Esophagus (tissue), 2 donors: ENCODE data around the gene CFAP68. TPM values are rescaled to one million over a fixed set of nuclear protein-coding genes. Genes with fewer than 3 reads are reported as not detected.

Source experiments
- H3K27ac ChIP-seq, 2 donors: one replicate each; pipeline ENCODE4 v1.5.1; 2013; ENCODE audit warnings: low read depth in 2 of 2, mild to moderate bottlenecking in 2 of 2, inconsistent platforms in 1 of 2, low read length in 1 of 2, moderate library complexity in 1 of 2
- H3K27me3 ChIP-seq, 2 donors: one replicate each; pipeline ENCODE4 v1.6.1; 2013; ENCODE audit warnings: low read length in 2 of 2, control low read depth in 1 of 2, mild to moderate bottlenecking in 1 of 2; ENCODE audit not compliant: insufficient read depth in 2 of 2, control insufficient read depth in 1 of 2
- H3K36me3 ChIP-seq, 2 donors: one replicate each; pipeline ENCODE4 v1.6.1; 2013; ENCODE audit warnings: low read length in 1 of 2; ENCODE audit not compliant: control insufficient read depth in 2 of 2, insufficient read depth in 2 of 2
- H3K4me1 ChIP-seq, 2 donors: one replicate each; pipeline ENCODE4 v1.6.1; 2013; ENCODE audit warnings: low read length in 1 of 2; ENCODE audit not compliant: control insufficient read depth in 2 of 2, insufficient read depth in 2 of 2
- H3K4me3 ChIP-seq, 2 donors: one replicate each; pipeline ENCODE4 v1.5.1; 2013; ENCODE audit warnings: low read length in 2 of 2, mild to moderate bottlenecking in 2 of 2, low read depth in 1 of 2, moderate library complexity in 1 of 2
- H3K9me3 ChIP-seq, 2 donors: one replicate each; pipeline ENCODE4 v1.6.1; 2013; ENCODE audit warnings: mild to moderate bottlenecking in 2 of 2, low read depth in 1 of 2, low read length in 1 of 2, moderate library complexity in 1 of 2; ENCODE audit not compliant: control insufficient read depth in 2 of 2, insufficient read depth in 1 of 2
- WGBS, 2 donors: extraction: QIAGEN DNeasy Blood & Tissue Kit; methylation state at CpG; one replicate each; pipeline ENCODE4 v1.1.7; 2013; 5-methylcytosine and 5-hydroxymethylcytosine counted together
- polyA plus RNA-seq, 2 donors: library from polyadenylated mRNA; stranded (reverse); fragments of 200-250 nt; gene quantifications; one replicate each; pipeline ENCODE4 v1.2.3, GENCODE V29; 2013
- donor health status: healthy with polysubstance abuse.
- donor health status: Bipolar disorder and iron deficiency.

The CFAP68 gene
- polyA plus RNA-seq, 2 donors = 29.5 to 33.4 TPM

- Histone ChIP-seq H3K4me1 (no peaks in the 10 kb centered on the region), H3K36me3 (peaks cover 0 to 8% of the 10 kb centered on the region in 2 donors), H3K4me3 (no peak overlapping the region), H3K9me3 (no peaks in the 10 kb centered on the region), H3K27me3 (no peaks in the 10 kb centered on the region), H3K27ac (no peak overlapping the region)
- 26 to 28% methylated on average over 10 of the region's 10 CpGs for WGBS, 2 donors
Measured at GRCh38 chr11:111841370-111842053, 37.8 kb upstream of the CFAP68 start.

- 76 to 88% methylated on average over 5 of the region's 5 CpGs for WGBS, 2 donors
- no peak overlapping the region for H3K27ac ChIP-seq
- peaks cover 0 to 9% of the 10 kb centered on the region in 2 donors for H3K36me3 ChIP-seq
Measured at GRCh38 chr11:111843661-111844060, 35.7 kb upstream of the CFAP68 start.

GRCh38 chr11:111845276-111846028 lies 33.9 kb upstream of the CFAP68 start:
- H3K27ac ChIP-seq = no peak overlapping the region
- H3K4me3 ChIP-seq = no peak overlapping the region
- peaks cover 0 to 9% of the 10 kb centered on the region in 2 donors for H3K36me3 ChIP-seq

More at GRCh38 chr11:111843661-111844060, 35.7 kb upstream of the CFAP68 start:
- Histone ChIP-seq H3K4me1 (no peaks in the 10 kb centered on the region), H3K27me3 (no peaks in the 10 kb centered on the region), H3K4me3 (no peak overlapping the region), H3K9me3 (no peaks in the 10 kb centered on the region)

GRCh38 chr11:111846063-111846462 lies 33.3 kb upstream of the CFAP68 start:
- Histone ChIP-seq H3K9me3 (no peaks in the 10 kb centered on the region), H3K27me3 (no peaks in the 10 kb centered on the region), H3K27ac (no peak overlapping the region), H3K4me3 (no peak overlapping the region), H3K36me3 (peaks cover 0 to 9% of the 10 kb centered on the region in 2 donors), H3K4me1 (no peaks in the 10 kb centered on the region)
- WGBS, 2 donors = 87 to 91% methylated on average over 2 of the region's 2 CpGs

More at GRCh38 chr11:111845276-111846028, 33.9 kb upstream of the CFAP68 start:
- no peaks in the 10 kb centered on the region for H3K9me3 ChIP-seq
- no peaks in the 10 kb centered on the region for H3K4me1 ChIP-seq
- no peaks in the 10 kb centered on the region for H3K27me3 ChIP-seq
- 87 to 93% methylated on average over 7 of the region's 7 CpGs for WGBS, 2 donors

- peaks cover 0 to 9% of the 10 kb centered on the region in 2 donors for H3K36me3 ChIP-seq
- H3K27ac ChIP-seq = no peak overlapping the region
- no peak overlapping the region for H3K4me3 ChIP-seq
Measured at GRCh38 chr11:111846636-111847035, 32.7 kb upstream of the CFAP68 start.

GRCh38 chr11:111849631-111850030 lies 29.7 kb upstream of the CFAP68 start:
- Histone ChIP-seq H3K4me3 (no peak overlapping the region), H3K36me3 (peaks cover 0 to 4% of the 10 kb centered on the region in 2 donors), H3K27ac (no peak overlapping the region), H3K27me3 (no peaks in the 10 kb centered on the region), H3K4me1 (no peaks in the 10 kb centered on the region), H3K9me3 (no peaks in the 10 kb centered on the region)
- 97 to 98% methylated on average over 3 of the region's 3 CpGs for WGBS, 2 donors

More at GRCh38 chr11:111846636-111847035, 32.7 kb upstream of the CFAP68 start:
- WGBS, 2 donors = 30 to 40% methylated on average over 1 of the region's 1 CpG
- Histone ChIP-seq H3K27me3 (no peaks in the 10 kb centered on the region), H3K4me1 (no peaks in the 10 kb centered on the region), H3K9me3 (no peaks in the 10 kb centered on the region)

GRCh38 chr11:111851067-111851466 lies 28.3 kb upstream of the CFAP68 start:
- Histone ChIP-seq H3K36me3 (peaks cover 0 to 4% of the 10 kb centered on the region in 2 donors), H3K27me3 (no peaks in the 10 kb centered on the region), H3K9me3 (no peaks in the 10 kb centered on the region), H3K4me1 (no peaks in the 10 kb centered on the region), H3K4me3 (no peak overlapping the region), H3K27ac (no peak overlapping the region)
- 74 to 82% methylated on average over 8 of the region's 8 CpGs for WGBS, 2 donors

GRCh38 chr11:111851636-111852035 lies 27.7 kb upstream of the CFAP68 start:
- peaks cover 0 to 4% of the 10 kb centered on the region in 2 donors for H3K36me3 ChIP-seq
- no peaks in the 10 kb centered on the region for H3K9me3 ChIP-seq

GRCh38 chr11:111852103-111852502 lies 27.2 kb upstream of the CFAP68 start:
- H3K27ac ChIP-seq = no peak overlapping the region
- peaks cover 0 to 3% of the 10 kb centered on the region in 2 donors for H3K36me3 ChIP-seq
- H3K4me3 ChIP-seq = no peak overlapping the region
- no peaks in the 10 kb centered on the region for H3K9me3 ChIP-seq
- no peaks in the 10 kb centered on the region for H3K27me3 ChIP-seq
- WGBS, 2 donors = 79% methylated on average over 2 of the region's 2 CpGs
- H3K4me1 ChIP-seq = no peaks in the 10 kb centered on the region

More at GRCh38 chr11:111851636-111852035, 27.7 kb upstream of the CFAP68 start:
- H3K27me3 ChIP-seq = no peaks in the 10 kb centered on the region
- no peak overlapping the region for H3K4me3 ChIP-seq
- no peaks in the 10 kb centered on the region for H3K4me1 ChIP-seq
- no peak overlapping the region for H3K27ac ChIP-seq
